NCI-H146 (cell line): ENCODE measurements around the gene CDT1.

Source experiments
- DNase-seq: peaks from one replicate; lab custom pipeline; 2025; lab: John Stamatoyannopoulos, UW

Gene CDT1

DNA sequence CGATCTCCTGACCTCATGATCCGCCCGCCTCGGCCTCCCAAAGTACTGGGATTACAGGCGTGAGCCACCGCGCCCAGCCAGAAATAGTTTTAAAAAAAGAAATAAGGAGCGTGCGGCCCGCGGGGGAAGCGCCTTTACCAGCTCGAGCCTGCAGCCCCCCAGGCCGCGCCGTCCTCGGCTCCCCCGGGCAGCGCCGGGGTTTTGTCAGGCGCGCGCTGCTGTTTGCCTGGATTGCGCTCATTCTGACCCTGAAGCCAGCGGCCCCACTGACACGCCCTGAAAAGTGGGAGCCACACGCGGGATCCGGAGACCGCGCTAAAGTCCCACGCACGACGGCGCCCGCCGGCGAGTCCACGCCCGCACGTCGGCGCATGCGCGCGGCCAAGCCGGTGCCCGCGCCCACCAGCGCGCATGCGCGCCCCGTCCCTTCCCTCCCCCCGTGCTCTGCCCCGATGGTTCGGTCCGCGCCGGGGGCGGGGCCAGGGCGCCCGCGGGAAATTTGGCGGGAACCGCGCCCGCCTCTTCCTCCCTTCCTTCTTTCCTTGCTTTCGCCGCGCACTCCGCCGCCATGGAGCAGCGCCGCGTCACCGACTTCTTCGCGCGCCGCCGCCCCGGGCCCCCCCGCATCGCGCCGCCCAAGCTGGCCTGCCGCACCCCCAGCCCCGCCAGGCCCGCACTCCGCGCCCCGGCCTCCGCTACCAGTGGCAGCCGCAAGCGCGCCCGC lies at the start of gene CDT1:
Gene CDT1 (plus strand): TSS at position 526 of the 724 bp plus-strand sequence. CDS start 43 bp downstream, at position 569.
- peak; percentile 65 for DNase-seq

DNA sequence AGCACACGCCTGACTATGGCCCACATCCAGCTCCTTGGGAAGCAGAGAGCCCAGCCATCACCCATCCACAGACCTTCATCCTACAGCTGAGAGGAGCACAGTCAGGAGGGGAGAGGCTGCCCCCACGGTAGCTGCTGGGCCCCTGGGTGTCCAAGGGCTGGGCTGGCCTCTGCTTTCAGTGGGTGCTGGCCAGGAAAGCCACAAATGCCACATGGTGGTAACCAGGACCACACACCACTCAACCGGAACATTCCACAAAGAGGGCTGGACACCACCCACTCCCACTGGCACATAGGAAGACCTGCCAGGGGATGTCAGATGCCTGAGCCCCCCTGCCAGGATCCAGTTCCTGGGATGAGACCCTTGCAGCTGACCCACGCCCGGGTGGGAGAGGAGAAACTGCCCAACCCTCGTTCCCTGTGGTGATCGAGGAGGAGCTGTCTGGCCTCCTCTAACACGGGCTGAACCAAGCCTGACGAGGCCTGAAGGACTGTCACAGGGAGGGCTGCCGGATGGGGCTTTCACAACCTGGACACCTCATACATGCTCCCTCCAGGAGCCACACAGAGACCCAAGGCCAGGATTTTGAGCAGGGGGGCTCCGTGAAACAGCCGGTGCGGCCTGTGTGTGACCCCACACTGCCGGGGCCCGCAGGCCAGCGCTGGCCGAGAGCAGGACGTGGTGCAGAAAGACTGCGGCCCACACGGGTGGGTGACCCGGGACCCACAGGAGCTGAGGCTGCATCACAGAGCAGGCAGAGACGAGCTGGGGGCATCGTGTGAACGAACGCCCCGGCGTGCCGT lies 49.3 kb upstream of the CDT1 start:
- DNase-seq: no peak

DNA sequence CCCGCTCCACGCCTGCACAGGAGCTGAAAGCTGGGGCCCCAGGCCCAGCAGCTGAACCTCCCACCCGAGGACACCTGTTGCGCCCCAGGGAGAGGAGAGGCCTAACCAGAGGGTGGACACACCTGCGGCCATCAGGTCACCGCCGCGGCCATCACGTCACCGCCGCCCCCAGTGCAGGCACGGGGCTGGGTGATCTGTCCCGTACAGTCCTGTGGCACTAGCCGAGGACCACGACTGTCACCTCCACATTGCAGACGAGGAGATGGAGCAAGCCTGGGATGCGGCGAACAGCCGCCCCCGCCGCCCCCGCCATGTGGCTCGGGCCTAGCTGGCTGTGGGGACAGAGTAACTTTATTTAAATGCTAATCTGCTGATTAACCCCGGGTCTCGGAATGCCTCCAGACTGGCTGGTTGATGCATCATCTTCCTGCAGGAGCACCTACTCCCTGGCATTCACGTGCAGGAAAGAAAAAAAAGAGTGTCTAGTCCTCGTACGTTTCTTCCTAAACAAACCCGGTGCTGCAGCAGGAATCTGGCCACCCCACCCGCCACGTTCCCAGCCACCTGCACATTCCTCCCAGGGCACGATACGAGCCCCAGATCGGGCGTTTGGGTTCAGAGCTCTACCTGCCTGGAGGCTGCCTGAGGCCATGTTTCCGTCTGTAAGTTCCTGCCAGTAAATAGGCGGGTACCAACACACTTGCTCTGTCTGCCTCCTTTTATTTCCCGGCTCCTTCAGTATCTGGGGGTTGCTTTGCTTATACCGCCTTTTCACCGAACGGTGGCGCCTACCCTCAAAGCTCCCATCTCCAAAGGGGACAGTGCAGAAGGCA lies 48.5 kb upstream of the CDT1 start:
- no peak for DNase-seq

DNA sequence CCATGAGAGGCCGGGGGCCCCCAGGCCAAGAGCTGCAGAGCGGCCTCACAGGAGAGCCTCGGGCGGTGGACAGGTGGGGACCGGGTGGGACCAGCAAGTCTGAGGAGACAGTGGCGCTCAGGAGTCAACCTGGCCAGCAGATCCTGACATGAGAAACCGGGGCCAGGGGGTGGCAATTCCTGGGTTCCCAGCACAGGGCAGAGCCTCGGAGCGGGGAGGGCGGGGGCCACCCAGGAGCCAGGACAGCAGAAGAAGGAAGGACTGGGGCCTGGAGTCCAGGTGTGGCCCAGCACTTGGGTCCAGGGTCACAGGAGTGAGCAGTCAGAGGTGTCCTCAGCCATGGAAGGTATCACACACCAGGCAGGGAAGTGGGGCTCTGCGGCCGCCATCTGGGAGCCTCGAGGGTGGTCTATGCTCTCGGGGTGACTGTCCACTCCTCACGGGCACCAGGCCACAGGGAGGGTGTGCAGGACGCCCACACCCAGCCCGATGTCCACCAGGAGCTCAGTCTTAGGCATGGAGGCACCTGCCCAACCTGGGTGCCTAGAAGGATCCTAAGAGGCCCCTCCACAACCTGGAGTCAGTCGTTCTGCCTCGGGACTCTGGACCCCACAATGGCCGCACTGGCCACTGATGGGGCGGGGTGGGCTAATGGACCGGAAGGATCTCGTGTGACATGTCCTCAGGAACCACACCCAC lies 47.7 kb upstream of the CDT1 start:
- DNase-seq: no peak

DNA sequence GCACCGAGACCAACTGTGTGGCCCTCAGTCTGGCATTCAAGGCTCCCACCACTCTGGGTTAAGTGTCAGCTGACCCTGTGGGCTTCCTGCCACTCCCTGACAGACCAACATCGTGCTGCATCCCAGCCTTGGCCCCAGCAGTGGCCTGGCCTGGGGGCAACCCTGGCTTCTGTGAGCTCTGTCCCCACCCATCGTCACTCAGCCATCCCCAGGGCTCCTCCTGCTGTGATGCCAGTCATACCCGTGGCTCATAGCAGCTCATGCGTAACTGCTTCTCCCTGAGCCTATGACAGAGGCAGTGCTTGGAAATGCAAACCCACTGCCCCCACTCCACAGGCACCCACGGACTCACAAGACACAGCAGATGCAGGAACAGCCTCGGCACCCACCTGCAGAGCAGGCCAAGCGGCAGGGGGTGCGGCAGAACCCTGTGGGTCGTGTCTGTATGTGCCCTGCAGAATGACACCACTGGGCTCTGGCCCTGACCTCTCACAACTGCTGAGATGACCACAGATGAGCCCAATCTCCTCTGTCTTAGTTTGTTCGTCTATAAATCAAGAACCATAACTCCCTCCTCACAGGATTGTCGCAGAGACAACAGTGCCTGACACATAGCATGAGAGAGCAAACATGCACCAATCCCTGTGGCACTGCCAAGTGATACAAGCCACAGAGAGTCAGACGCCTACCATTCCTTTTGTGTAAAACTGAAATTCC lies 45.2 kb upstream of the CDT1 start:
- DNase-seq: no peak

DNA sequence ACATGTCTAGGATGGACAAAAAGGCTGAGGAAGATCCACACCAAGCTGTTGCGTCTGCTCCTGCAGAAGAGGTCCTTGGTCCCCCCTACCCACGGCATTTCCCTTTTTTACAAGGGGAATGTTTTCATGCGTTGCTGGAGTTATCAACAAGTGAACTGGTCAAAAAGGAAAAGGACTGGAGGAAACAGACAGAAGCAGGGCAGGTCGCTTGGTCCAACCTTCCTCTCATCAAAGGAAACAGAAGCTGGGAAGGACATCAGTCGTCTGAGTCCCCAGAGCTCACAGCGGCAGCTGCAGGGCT lies 44.7 kb upstream of the CDT1 start:
- DNase-seq: no peak

DNA sequence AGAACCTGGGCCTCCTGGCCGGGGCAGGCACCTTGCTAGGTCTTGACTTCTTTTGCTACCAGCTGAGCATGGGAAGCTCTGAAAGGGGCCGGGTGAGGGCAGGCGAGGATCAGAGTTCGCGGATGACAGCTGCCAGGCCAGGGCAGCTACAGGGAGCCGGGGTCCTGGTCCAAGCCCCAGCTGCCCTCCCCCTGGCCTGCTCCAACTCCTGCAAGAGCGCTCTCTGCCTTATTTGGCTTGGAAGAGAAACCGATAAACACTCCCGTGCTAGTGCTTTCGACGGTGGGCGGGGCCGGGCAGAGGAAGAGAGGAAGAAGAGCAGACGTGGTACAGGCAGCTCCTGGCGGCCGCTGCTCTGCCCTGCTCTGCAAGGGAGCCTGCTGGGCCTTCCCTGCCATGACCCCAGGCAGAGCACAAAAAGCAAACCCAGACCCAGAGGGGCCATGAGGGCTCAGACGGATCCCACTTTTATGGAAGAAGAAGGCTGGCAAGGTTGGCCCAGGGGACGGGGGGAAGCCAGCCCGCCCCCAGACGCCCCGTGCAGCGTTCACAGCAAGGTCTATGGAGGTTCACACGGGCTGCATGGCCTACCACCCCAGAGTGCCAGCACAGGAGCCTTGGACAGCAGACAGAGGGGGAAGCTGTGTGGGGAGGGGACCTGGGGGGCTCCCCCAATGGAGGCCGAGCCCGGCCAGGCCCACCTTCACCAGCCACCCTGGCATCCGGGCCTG lies 44.2 kb upstream of the CDT1 start:
- DNase-seq: peak; percentile 34

DNA sequence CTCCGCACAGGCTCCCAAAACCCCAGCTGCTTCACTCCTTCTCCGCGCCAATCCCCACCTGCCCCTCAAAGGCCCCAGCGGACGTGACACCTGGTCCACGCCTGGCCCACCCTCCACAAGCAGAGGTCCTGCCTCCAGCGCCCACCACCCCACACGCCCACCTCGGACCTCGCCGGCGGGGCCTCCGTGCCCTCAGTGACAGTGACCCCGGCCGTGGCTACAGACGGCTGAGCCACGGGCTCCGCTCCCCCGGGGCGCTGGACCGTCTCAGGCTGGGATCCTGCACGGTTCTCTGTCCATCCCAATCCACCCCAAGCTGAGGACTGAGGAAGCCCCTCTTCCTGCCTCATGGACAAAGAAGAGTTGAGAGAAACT lies 43.6 kb upstream of the CDT1 start:
- no peak for DNase-seq

DNA sequence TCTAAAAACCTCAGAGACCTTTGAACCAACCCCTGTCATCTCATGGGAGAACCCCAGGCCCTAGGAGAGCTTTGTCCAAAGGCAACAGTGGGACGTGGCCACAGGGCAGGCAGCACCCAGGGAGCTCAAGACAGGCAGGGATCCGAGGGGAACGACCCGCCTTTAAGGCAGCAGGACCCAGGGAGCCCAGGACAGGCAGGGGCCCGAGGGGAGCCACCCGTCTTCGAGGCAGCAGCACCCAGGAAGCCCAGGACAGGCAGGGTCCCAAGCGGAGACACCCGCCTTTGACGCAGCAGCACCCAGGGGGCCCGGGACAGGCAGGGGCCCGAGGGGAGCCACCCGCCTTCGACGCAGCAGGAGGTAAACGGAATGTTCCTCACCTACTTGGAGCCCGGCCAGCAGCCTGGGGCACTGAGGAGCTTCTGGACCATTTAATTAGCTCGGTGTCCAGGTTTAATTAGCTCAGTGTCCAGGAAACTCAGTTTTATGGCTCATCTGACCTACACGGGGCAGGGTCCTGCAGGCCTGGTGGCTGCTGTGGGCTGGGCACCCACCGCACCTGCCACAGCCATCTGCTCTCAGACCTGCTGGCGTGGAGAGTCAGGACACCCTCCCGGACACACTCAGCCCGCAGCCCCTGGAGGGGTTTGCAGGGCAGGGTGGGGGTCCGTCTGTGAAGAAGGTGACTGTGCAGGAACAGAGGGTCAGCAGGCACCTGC lies 43.0 kb upstream of the CDT1 start:
- DNase-seq: peak; percentile 68

DNA sequence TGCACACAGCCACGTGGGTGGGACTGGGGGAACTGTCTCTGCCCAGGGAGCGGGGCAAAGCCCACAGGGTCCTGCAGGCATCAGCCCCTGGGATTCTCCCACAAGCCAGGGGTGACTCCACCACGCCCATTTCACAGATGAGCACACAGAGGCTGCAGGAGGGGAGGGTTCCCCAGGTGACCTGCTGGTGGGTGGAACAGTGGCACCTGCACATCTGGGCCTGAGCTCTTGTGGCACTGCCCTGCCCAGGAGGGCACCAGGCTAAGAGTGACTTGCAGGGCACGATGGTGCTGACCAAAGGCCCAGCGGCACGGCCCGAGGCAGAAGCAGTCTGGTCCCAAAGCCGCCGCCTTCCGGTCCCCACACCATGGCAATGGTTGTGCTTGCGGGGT lies 42.5 kb upstream of the CDT1 start:
- no peak for DNase-seq

DNA sequence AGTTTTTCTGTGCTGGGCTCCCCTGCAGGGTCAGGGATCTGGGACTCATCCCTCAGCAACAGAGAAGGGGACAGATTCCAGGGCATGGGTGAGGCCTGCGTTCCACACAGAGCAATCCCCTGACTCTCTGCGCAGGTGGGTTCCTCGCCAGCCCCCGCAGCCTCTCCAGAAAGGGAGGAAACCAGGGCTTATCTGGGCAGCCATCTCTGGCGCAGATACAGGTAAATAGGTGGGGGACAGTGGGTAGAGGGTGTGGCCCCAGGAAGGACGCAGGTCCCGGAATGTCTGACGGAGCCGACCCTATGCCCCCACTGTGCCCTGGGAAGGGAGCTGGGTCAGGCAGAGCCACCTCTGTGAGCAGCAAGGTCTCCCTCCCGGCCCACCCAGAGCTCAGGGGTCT lies 41.8 kb upstream of the CDT1 start:
- no peak for DNase-seq

DNA sequence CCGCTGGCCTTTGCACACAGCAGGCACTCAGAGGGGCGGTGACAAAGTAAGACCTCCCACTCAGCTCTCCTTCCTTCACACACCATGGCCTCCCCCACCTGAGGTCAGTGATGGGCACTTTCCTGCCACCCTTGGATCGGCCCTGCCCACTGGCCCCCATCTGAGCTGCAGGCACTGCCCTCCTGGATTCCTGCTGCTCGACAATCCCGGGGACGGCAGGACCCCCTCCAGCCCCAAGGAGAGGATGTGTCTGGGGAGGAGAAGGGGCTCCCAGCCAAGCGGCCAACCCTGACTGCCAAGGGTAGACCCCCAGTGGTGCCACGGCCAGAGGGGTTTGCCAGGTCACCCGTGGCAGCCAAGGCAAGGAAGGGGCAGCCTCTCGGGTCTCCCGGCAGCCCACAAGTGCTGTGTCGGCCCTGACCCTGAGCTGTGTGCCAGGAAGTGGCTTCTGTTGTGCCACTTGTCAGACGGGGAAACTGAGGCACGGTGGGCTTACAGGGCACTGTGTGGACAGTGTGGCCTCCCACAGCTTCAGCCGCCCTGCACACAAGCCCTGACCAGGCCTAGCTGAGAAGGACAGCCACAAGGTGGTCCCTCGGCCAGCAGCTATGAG lies 41.2 kb upstream of the CDT1 start:
- DNase-seq: no peak

DNA sequence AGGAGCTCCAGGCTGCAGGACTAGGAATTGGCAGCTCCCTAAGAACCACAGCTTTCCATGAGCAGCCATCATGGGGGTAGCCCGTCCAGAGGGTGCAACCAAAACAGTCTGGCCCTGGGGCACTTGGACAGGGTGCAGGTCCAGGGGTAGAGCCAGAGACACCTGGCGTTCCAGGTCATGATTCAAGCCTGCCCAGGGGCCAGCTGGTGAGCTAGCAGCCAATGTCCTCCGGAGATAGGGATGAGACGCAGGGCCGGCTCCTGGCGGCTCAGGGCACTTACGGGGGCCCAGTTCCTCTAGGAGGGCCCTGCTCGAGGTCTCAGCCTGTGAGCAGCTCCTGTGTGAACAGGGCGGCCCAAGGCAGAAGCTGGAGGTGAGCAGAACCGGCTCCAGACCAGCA lies 40.6 kb upstream of the CDT1 start:
- DNase-seq: no peak

DNA sequence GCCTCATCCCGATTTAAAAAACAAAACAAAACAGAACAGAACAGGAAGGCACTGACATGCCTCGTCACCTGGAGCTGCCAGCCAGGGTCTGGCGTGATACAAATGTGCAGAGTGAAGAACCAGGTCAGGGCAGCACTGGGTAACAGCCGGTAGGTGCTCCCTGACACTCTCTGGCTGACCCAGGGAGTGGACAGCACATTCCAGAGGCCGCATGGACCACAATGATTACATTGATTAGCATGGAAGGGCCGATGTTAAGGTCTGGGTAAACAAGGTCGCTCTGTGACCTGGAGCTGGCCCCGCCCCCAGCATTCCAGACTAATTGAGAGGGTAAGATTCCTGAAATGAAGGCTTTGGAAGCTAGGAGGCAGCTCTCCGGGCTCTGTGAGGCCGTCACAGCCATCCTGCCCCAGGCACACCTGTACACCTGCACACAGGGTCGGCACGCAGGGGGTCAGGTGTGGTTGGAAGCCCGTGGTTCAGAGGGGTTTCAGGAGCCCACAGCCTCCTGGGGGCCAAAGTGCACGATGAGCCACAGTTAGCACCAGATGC lies 40.0 kb upstream of the CDT1 start:
- no peak for DNase-seq

DNA sequence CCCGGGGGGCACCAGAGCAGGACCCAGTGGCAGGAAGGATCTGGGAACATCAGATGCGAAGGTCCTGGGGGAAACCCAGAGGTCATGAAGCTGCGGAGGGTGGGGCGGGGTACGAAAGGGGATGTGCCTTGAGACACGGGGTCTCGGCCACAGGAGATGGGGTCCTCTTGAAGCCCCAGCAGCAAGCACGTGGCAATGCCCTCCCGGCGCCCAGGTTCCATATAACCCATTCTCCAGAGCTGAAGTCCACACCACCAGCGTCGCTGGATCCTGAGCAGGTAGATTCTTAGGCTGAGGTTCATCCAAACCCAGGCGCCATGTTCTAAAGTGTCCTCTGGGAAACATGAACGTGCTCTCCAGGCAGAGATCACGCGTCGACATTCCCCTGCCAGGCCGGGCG lies 39.5 kb upstream of the CDT1 start:
- no peak for DNase-seq

DNA sequence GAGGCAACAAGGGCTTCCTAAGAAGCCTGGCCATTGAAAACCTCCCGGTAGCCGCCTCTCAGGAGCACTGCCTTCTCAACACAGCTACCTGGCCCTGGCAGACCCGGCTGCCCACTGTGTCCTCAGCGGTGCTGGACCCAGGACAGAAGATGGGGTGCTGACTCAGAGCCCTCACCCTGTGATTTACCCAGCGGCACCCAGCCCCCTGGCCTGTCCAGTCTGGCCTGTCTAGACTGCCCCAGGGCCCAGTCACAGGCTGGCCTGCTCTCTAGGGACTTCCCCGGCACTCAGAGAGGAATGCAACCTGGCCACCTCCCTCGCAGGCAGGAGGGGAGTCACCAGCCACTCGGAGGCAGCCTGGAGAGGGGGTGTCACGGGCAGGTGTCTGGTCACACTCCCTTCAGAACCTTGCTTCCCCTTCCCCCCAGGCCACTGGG lies 38.7 kb upstream of the CDT1 start:
- no peak for DNase-seq

DNA sequence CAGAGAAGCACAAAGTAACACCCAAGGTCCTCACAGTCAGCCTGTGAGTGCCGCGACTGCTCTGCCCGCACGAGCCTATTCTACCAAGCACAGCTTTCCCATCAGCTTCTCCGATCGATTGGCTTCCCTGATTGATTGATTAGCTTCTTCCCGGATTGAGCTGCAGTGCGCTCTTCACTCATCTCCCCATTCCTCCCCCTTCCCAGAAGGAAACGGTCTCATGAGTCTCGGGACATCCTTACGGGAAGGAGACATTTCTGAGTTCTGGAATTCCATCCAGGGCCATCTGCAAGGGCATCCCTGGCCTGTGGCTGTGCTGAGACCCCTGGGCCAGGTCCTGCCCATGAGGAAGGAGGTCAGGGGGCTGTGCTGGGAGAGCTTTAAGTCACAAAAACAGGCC lies 36.6 kb upstream of the CDT1 start:
- DNase-seq: no peak

DNA sequence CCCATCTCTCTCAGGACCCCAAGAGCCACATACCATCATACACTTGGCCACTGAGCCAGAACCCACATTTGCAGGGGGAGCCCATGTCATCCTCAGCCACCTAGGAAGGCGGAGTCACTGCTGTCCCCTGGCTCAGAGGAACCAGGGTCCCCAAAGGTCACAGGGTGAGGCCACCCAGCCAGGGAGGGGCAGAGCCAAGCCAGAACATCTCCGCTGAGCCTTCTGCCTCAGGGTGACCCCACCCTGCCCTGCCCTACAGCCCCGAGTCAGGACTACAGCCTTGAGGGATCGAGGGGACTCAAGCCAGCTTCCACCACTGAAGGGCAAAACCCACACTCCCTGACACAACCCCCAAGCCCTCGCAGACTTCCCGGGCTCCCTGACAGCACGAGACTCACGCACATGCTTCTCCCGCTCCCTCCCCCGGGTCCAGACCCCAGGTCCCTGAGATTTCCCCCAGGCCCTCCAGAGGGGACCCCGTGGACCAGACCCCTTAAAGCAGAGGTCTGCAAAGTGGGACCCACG lies 36.0 kb upstream of the CDT1 start:
- no peak for DNase-seq

DNA sequence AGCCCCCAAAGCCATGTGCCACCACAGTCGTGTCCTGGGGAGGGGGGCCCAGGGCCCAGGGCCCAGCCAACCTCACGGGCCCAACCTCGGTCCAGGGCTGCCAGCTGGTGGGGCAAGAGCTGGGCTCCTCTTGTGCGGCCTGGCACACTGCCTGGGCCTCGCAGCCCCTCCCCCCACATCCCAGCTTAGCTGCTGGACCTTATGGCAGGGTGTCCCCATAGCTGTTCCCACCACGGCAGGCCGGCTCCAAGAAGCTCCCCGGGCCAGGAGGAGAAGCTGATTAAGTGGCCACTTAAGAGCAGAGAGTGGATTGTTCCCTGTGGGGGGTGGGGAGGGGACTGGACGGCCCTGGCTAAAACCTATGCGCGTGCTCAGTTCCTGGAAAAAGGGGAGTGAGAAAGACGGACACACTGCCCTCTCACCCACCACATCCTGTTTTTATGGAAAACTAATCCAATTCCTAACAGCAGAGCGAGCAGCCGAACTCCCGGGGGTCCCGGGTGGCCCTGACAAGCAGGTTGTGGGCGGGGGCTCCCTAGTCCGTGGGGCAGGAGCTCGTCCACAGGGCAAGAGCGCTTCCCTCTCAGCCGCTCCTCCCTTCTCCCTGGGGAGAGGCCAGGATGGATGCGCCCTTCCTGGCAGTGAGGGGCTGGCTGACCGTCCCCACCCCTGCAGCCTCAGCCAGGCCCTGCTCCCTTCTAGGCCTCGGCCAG lies 35.4 kb upstream of the CDT1 start:
- DNase-seq: no peak
